MCF 10A (cell line): ENCODE results near the gene RPL27A. TPM values are rescaled to one million over a fixed set of nuclear protein-coding genes. Genes with fewer than 3 reads are reported as not detected.

Experiments
- BruUV-seq: library from RNA; stranded (reverse); fragments of 400-500 nt; replicated peaks from 2 replicates; lab custom pipeline; 2021; lab: Mats Ljungman, UMichigan
- CTCF ChIA-PET: fragments of 300-600 bp; sonication (Branson Sonifier 250); formaldehyde crosslinking; extraction: SDS; loops from one replicate; lab custom pipeline; 2021; ENCODE audit warnings: antibody characterized with exemption, inconsistent platforms; lab: Yijun Ruan, JAX
- POLR2A ChIA-PET: fragments of 300-600, 350-650 bp; sonication (Branson Sonifier 250); formaldehyde crosslinking; extraction: SDS; loops from one replicate; lab custom pipeline; 2020; ENCODE audit warnings: antibody characterized with exemption, inconsistent platforms; lab: Yijun Ruan, JAX
- DNase-seq: peaks from one replicate; pipeline ENCODE4 v3.0.0-alpha.2; 2018; ENCODE audit not compliant: unreplicated experiment
- H3K27ac Mint-ChIP-seq: one replicate; pipeline ENCODE4 v1.8.0; 2022; ENCODE audit warnings: mild to moderate bottlenecking, low read depth, mixed read lengths; ENCODE audit not compliant: unreplicated experiment
- H3K27me3 Mint-ChIP-seq: one replicate; pipeline ENCODE4 v1.8.0; 2022; ENCODE audit warnings: mixed read lengths; ENCODE audit not compliant: insufficient read depth, unreplicated experiment
- H3K36me3 Mint-ChIP-seq: one replicate; pipeline ENCODE4 v1.8.0; 2022; ENCODE audit warnings: mild to moderate bottlenecking, moderate library complexity, mixed read lengths; ENCODE audit not compliant: insufficient read depth, unreplicated experiment
- H3K4me1 Mint-ChIP-seq: one replicate; pipeline ENCODE4 v1.8.0; 2022; ENCODE audit warnings: mixed read lengths; ENCODE audit not compliant: insufficient read depth, unreplicated experiment
- H3K4me3 Mint-ChIP-seq: one replicate; pipeline ENCODE4 v1.8.0; 2022; ENCODE audit warnings: mild to moderate bottlenecking, moderate library complexity, mixed read lengths; ENCODE audit not compliant: unreplicated experiment
- H3K9me3 Mint-ChIP-seq: one replicate; pipeline ENCODE4 v1.8.0; 2022; ENCODE audit warnings: mixed read lengths; ENCODE audit not compliant: unreplicated experiment
- intact Hi-C: fragments of 100-400 bp; cut with micrococcal nuclease; formaldehyde crosslinking; loops from 2 replicates; pipeline ENCODE4 v1.14.1; 2022
- total RNA-seq: library from RNA; stranded (reverse); gene quantifications from 2 replicates; pipeline ENCODE4 v1.2.3, GENCODE V29; 2022
- TF ChIP-seq, protein P1 (sequence below): fragments of 200-600 bp; IDR thresholded peaks from one replicate; pipeline ENCODE4 v1.8.0; 2022; ENCODE audit warnings: antibody characterized with exemption, mild to moderate bottlenecking; ENCODE audit not compliant: unreplicated experiment

Gene RPL27A
- total RNA-seq, 1 experiment from 2014 or later: 1,377 TPM

DNA sequence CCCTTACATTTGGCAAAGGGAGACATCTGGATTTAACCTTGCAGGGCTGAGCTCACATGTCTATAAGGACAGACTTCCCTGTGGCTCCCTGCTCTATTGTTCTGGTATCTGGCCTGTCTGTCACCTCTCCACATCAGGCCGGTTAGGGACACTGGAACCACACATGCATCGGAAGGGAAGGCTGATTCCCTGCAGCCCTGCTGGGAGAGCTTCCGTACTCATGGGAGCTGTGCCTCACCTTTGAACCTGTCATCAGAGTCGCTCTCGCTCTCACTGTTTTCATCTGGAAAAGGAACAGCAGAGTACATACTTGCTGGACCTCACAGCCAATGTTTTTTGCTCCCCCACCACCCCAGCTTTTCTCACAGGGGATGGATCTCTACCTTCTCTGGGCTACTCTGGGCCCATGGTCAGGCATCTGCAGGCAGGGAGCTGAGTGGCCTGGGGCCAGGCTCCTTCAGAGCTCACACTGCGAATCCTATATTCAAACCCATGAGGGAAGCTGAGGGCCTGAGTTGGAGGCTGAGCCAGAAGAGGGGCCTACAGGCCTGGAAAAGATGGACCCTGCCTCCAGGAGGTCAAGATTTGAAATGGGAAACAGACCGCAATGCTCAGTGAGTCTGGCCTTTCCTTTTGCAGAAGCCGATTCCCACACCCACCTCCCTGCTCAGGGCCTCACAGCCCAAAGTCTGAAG lies 31.3 kb downstream of the RPL27A start:
- Mint-ChIP-seq H3K36me3 (peaks cover 32% of the 10 kb centered on the region), H3K4me3 (no peak overlapping the region), H3K9me3 (no peaks in the 10 kb centered on the region), H3K27ac (no peak overlapping the region), H3K27me3 (no peaks in the 10 kb centered on the region), H3K4me1 (peaks cover 31% of the 10 kb centered on the region)
- BruUV-seq: no TSS peak
- no peak for DNase-seq
- TF ChIP-seq, protein P1, sequence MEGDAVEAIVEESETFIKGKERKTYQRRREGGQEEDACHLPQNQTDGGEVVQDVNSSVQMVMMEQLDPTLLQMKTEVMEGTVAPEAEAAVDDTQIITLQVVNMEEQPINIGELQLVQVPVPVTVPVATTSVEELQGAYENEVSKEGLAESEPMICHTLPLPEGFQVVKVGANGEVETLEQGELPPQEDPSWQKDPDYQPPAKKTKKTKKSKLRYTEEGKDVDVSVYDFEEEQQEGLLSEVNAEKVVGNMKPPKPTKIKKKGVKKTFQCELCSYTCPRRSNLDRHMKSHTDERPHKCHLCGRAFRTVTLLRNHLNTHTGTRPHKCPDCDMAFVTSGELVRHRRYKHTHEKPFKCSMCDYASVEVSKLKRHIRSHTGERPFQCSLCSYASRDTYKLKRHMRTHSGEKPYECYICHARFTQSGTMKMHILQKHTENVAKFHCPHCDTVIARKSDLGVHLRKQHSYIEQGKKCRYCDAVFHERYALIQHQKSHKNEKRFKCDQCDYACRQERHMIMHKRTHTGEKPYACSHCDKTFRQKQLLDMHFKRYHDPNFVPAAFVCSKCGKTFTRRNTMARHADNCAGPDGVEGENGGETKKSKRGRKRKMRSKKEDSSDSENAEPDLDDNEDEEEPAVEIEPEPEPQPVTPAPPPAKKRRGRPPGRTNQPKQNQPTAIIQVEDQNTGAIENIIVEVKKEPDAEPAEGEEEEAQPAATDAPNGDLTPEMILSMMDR: no peak
- POLR2A ChIA-PET: no interaction called here
- intact Hi-C loops: no loop called here
- CTCF ChIA-PET: interaction anchor here (0.7 to 1.2 kb wide), 4 partner anchors 9 to 473 kb away, joined by 3 to 4 read pairs (median 3); no protein-coding TSS in a partner anchor

DNA sequence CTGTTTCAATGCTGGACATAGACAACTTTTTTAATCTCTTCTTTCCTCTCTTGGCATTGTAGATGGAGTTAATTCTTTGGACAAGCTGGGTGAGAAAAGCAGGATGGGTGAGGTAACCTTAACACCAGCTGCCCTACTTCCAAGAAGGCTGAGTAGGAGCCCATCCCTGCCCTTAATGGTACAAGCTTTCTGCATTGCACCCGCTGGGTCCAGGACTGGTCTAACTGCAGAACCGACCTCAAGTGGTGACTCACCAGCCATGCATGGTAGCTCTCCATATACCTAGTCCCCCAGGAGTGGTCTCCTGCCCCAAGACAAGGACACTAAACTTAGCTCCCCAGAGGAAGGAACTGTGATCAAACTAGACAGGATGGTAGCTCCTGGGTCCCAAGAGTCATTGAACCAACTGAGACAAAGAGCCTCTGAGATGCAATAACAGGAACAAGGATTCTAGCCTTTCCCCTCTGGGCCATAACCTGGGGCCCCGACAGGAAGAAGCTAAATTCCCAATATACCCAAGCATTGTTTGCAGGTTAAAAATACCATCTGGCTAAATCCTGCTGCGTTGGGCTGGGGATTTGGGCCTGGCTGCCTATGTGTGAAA lies 32.1 kb downstream of the RPL27A start:
- TF ChIP-seq, protein P1: no peak
- Mint-ChIP-seq H3K27me3 (no peaks in the 10 kb centered on the region), H3K9me3 (no peaks in the 10 kb centered on the region), H3K4me3 (no peak overlapping the region), H3K4me1 (peaks cover 34% of the 10 kb centered on the region), H3K27ac (no peak overlapping the region), H3K36me3 (peaks cover 32% of the 10 kb centered on the region)
- ChIA-PET POLR2A (interaction anchor here (0.8 kb wide), 1 partner anchor 250 kb away, joined by 3 read pairs; the partner anchor contains the start of gene TMEM9B), CTCF (interaction anchor here (0.6 to 1.2 kb wide), 4 partner anchors 9 to 54 kb away, joined by 3 to 4 read pairs (median 3); partner anchors contain the start of genes RPL27A and TRIM66)
- BruUV-seq: no TSS peak
- DNase-seq: no peak
- intact Hi-C loops: no loop called here

DNA sequence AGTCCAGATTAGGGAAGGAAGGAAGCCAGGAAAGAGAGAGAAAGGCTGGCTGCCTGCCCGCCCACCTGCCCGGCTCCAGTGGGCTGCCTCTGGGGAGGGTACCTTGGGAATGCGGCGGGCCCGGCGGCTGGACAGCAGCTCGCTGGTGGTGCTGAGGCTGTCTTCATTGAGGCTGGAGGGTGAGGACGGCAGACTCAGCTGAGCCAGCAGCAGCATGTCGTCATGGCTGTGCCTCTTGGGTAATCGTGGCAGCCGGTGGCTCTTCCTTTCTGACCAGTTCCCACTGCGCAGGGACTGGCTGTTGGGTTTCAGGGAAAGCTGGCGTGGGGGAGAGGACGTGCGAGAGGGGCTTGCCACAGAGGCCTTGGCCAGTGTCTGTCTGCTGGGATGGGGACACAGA lies 32.9 kb downstream of the RPL27A start:
- Mint-ChIP-seq H3K9me3 (no peaks in the 10 kb centered on the region), H3K27ac (no peak overlapping the region), H3K36me3 (peaks cover 32% of the 10 kb centered on the region), H3K4me3 (no peak overlapping the region), H3K27me3 (no peaks in the 10 kb centered on the region), H3K4me1 (peaks cover 42% of the 10 kb centered on the region)
- POLR2A ChIA-PET: interaction anchor here (1.0 kb wide), 1 partner anchor 27 kb away, joined by 3 read pairs; no protein-coding TSS in a partner anchor
- intact Hi-C loops: no loop called here
- TF ChIP-seq, protein P1: no peak
- CTCF ChIA-PET: interaction anchor here (0.5 to 0.7 kb wide), 3 partner anchors 52 to 1911 kb away, joined by 3 read pairs; no protein-coding TSS in a partner anchor
- BruUV-seq: no TSS peak
- no peak for DNase-seq

DNA sequence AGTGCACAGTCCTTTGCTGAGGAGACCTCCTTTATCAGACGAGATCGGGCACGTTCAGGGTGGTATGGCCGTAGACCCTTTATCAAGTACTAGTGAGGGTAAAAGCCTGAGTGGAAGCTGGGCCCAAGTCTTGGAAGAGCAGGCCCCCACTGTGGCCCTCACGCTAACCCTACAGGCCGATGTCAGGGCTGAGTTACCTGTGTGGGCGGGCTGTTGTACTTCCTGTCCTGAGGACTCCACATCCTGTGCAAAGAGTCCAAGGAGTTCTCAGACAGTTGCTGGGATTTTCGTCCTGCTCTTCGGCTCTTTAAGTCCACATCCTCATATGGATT lies 34.9 kb downstream of the RPL27A start:
- TF ChIP-seq, protein P1: no peak
- H3K4me1 Mint-ChIP-seq: peaks cover 43% of the 10 kb centered on the region
- no peaks in the 10 kb centered on the region for H3K9me3 Mint-ChIP-seq
- peak overlapping the region; percentile 15 for H3K4me3 Mint-ChIP-seq
- no peaks in the 10 kb centered on the region for H3K27me3 Mint-ChIP-seq
- ChIA-PET POLR2A (interaction anchor here (0.9 to 1.1 kb wide), 2 partner anchors 51 to 93 kb away, joined by 3 to 4 read pairs; a partner anchor contains a TSS), CTCF (interaction anchor here (0.6 to 1.8 kb wide), 3 partner anchors 21 to 454 kb away, joined by 3 to 7 read pairs (median 3); partner anchors contain the start of gene LMO1)
- H3K27ac Mint-ChIP-seq: peak overlapping the region; percentile 71
- DNase-seq: no peak
- peaks cover 21% of the 10 kb centered on the region for H3K36me3 Mint-ChIP-seq
- intact Hi-C loops: no loop called here
- BruUV-seq: no TSS peak
